K562 (cell line): ENCODE data around the gene PHF19. TPM values are rescaled to one million over a fixed set of nuclear protein-coding genes. Genes with fewer than 3 reads are reported as not detected.

ENCODE experiments used
- ATAC-seq: fragments of 200-7000 bp; cut with Tn5 transposase; 3 replicates; pipeline ENCODE4 v1.9.1; 2020; ENCODE audit warnings: moderate library complexity
- BruUV-seq: library from RNA; stranded (reverse); fragments of 400-500 nt; replicated peaks from 2 replicates; lab custom pipeline; 2021; lab: Mats Ljungman, UMichigan
- CTCF ChIA-PET: fragments of 300-600 bp; formaldehyde crosslinking; extraction: SDS; loops from one replicate; lab custom pipeline; 2021; ENCODE audit warnings: low intra/inter-chr PET ratio; lab: Yijun Ruan, JAX
- POLR2A ChIA-PET: fragments of 300-600, 350-650 bp; sonication (Branson Sonifier 250); formaldehyde crosslinking; extraction: SDS; loops from one replicate; lab custom pipeline; 2021; ENCODE audit warnings: antibody characterized with exemption, inconsistent platforms; lab: Yijun Ruan, JAX
- DNase-seq, 4 experiments: peaks; one replicate each; pipeline versions ENCODE4 v3.0.0 to v3.0.0-alpha.2; 2011 to 2018; ENCODE audit warnings: low spot score in 3 of 4, mixed read lengths in 3 of 4; ENCODE audit errors: extremely low read depth in 1 of 4
- FAIRE-seq: peaks from 2 replicates; lab custom pipeline; 2011; peaks lifted over from hg19 to GRCh38; lab: Jason Lieb, UNC
- H2AFZ ChIP-seq: 2 replicates; pipeline ENCODE4 v1.6.0; 2011; ENCODE audit warnings: low read depth, low read length, control low read depth, inconsistent platforms
- H3K27ac ChIP-seq: fragments of 200-600 bp; 3 replicates; pipeline ENCODE4 v1.8.0; 2011; ENCODE audit warnings: low read depth, mild to moderate bottlenecking, control low read depth, inconsistent platforms, low read length, moderate library complexity, mixed read lengths; ENCODE audit errors: extremely low read depth
- H3K27me3 ChIP-seq, 2 experiments: fragments of 300-600 bp in 1 of 2; 2 replicates in 1 of 2; 3 replicates in 1 of 2; pipeline versions ENCODE4 v1.6.0 to v1.8.0; 2011; ENCODE audit warnings: inconsistent platforms in 2 of 2, low read length in 2 of 2, mild to moderate bottlenecking in 1 of 2, mixed read lengths in 1 of 2, moderate library complexity in 1 of 2; ENCODE audit not compliant: control insufficient read depth in 2 of 2, insufficient read depth in 2 of 2
- H3K36me3 ChIP-seq: fragments of 300-600 bp; 3 replicates; pipeline ENCODE4 v1.8.0; 2011; ENCODE audit warnings: mild to moderate bottlenecking, low read length, inconsistent platforms; ENCODE audit not compliant: control insufficient read depth, insufficient read depth
- H3K4me1 ChIP-seq, 2 experiments: fragments of 200-600 bp in 1 of 2; replicated peaks in 1 of 2; 2 replicates in 1 of 2; 3 replicates in 1 of 2; pipeline versions ENCODE4 v1.5.1 to v1.8.0; 2011; ENCODE audit warnings: inconsistent platforms in 2 of 2, low read length in 2 of 2, mild to moderate bottlenecking in 1 of 2, mixed read lengths in 1 of 2, moderate library complexity in 1 of 2; ENCODE audit not compliant: control insufficient read depth in 2 of 2, insufficient read depth in 2 of 2
- H3K4me2 ChIP-seq: 2 replicates; pipeline ENCODE4 v1.6.1; 2011; ENCODE audit warnings: low read length, control low read depth, inconsistent platforms, mixed read lengths; ENCODE audit not compliant: insufficient read depth
- H3K4me3 ChIP-seq: fragments of 200-600 bp; sonication (generic), shearing (Covaris generic); 2 replicates; pipeline ENCODE4 v1.5.1; 2016; ENCODE audit warnings: control low read depth, inconsistent platforms
- H3K79me2 ChIP-seq: fragments of 200-600 bp; 3 replicates; pipeline ENCODE4 v1.8.0; 2011; ENCODE audit warnings: low read length, inconsistent platforms; ENCODE audit not compliant: control insufficient read depth, insufficient read depth
- H3K9ac ChIP-seq, 2 experiments: 2 replicates each; pipeline versions ENCODE4 v1.6.0 to v1.6.1; 2011; ENCODE audit warnings: low read depth in 2 of 2, low read length in 2 of 2, control low read depth in 1 of 2, inconsistent platforms in 1 of 2, mild to moderate bottlenecking in 1 of 2, mixed read lengths in 1 of 2; ENCODE audit not compliant: insufficient read depth in 1 of 2
- H3K9me1 ChIP-seq: one replicate; pipeline ENCODE4 v1.6.0; 2011; ENCODE audit warnings: inconsistent platforms, mild to moderate bottlenecking, low read length, moderate library complexity; ENCODE audit not compliant: control insufficient read depth, insufficient read depth
- H3K9me3 ChIP-seq: replicated peaks from 2 replicates; pipeline ENCODE4 v1.5.1; 2011; ENCODE audit warnings: low read depth, low read length, inconsistent platforms; ENCODE audit not compliant: control insufficient read depth, insufficient read depth
- H4K20me1 ChIP-seq: replicated peaks from 2 replicates; pipeline ENCODE4 v1.6.1; 2011; ENCODE audit warnings: low read length, inconsistent platforms, mixed read lengths; ENCODE audit not compliant: control insufficient read depth, insufficient read depth
- ARID1B ChIP-seq: fragments of 450-650 bp; IDR thresholded peaks from 2 replicates; pipeline ENCODE4 v1.6.1; 2016; ENCODE audit warnings: antibody characterized with exemption, mild to moderate bottlenecking, inconsistent platforms
- CHD4 ChIP-seq: fragments of 200-600 bp; sonication (generic); IDR thresholded peaks from 3 replicates; pipeline ENCODE4 v1.6.1; 2012; ENCODE audit warnings: low read depth, mild to moderate bottlenecking, mixed read lengths, low read length, inconsistent platforms; ENCODE audit not compliant: insufficient read depth, insufficient replicate concordance, poor library complexity, severe bottlenecking
- MXI1 ChIP-seq: IDR thresholded peaks from 2 replicates; pipeline ENCODE4 v1.6.1; 2011; ENCODE audit warnings: low read depth, mild to moderate bottlenecking, improper control_type of control experiment, low read length
- NELFE ChIP-seq: IDR thresholded peaks from 2 replicates; pipeline ENCODE4 v1.6.1; 2011; ENCODE audit warnings: mild to moderate bottlenecking; ENCODE audit not compliant: insufficient read depth, insufficient read length
- PRPF4 ChIP-seq: fragments of 200-400 bp; formaldehyde crosslinking; IDR thresholded peaks from one replicate; pipeline ENCODE4 v1.6.1; 2017; ENCODE audit warnings: low read length, low read depth, mild to moderate bottlenecking; ENCODE audit not compliant: insufficient read depth, poor library complexity, severe bottlenecking
- RBBP5 ChIP-seq: fragments of 200-600 bp; sonication (generic); IDR thresholded peaks from 2 replicates; pipeline ENCODE4 v1.6.1; 2012; ENCODE audit warnings: borderline replicate concordance, mild to moderate bottlenecking, low read length, control low read depth, inconsistent platforms; ENCODE audit not compliant: insufficient read depth, poor library complexity, severe bottlenecking
- RBM25 ChIP-seq: fragments of 200-400 bp; formaldehyde crosslinking; IDR thresholded peaks from 2 replicates; pipeline ENCODE4 v1.6.1; 2018; ENCODE audit warnings: low read length, low read depth, moderate library complexity; ENCODE audit not compliant: severe bottlenecking
- STAT5B ChIP-seq: fragments of 250-450 bp; sonication (Bioruptor Pico); IDR thresholded peaks from 2 replicates; pipeline ENCODE4 v1.8.0; 2021; ENCODE audit warnings: mild to moderate bottlenecking, inconsistent platforms
- TBP ChIP-seq: optimal IDR thresholded peaks from 2 replicates; pipeline ENCODE3; 2011; ENCODE audit warnings: low read depth, low read length, improper control_type of control experiment
- ZFPM2 ChIP-seq: fragments of 250-450 bp; sonication (Bioruptor Pico); IDR thresholded peaks from 2 replicates; pipeline ENCODE4 v1.5.1; 2022; ENCODE audit warnings: mild to moderate bottlenecking
- ZNF239 ChIP-seq: fragments of 250-450 bp; sonication (Bioruptor Pico); IDR thresholded peaks from 2 replicates; pipeline ENCODE4 v1.4.0; 2020; ENCODE audit warnings: mild to moderate bottlenecking
- WGBS: fragments of 100-300 bp; shearing (Covaris generic); methylation state at CpG from one replicate; pipeline ENCODE4 v1.1.6; 2016; ENCODE audit warnings: low coverage, mixed read lengths; ENCODE audit not compliant: insufficient coverage; ENCODE audit errors: missing lambda C conversion rate; 5-methylcytosine and 5-hydroxymethylcytosine counted together
- in situ Hi-C: fragments of 300-500 bp; cut with MboI; formaldehyde crosslinking; loops from 4 replicates; pipeline ENCODE4 v1.15.0; 2018; ENCODE audit warnings: inconsistent platforms, mixed read lengths
- intact Hi-C: fragments of 100-400 bp; cut with micrococcal nuclease; formaldehyde crosslinking; loops from 2 replicates; pipeline ENCODE4 v1.14.2; 2022
- polyA plus RNA-seq, 8 experiments: library from polyadenylated mRNA; depleted of rRNA in 4 of 8; stranded (reverse) in 5 of 8; unstranded in 3 of 8; fragments of >200 nt; fragmentation: Nextera tagmentation in 2 of 8; fragmentation: Illumina TruSeq in 1 of 8; extraction: Ambion mirVana in 2 of 8; extraction: Trizol in 1 of 8; gene quantifications; 2 replicates each; pipeline versions ENCODE4 v1.2.1 to v1.2.3, GENCODE V29; 2011 to 2014; ENCODE audit warnings: inconsistent platforms in 1 of 8, missing spikeins in 1 of 8
- total RNA-seq, 7 experiments: library from RNA; depleted of rRNA in 6 of 7; stranded (reverse); fragments of >200 nt in 6 of 7; fragmentation: Illumina TruSeq in 2 of 7; extraction: Trizol in 2 of 7; gene quantifications; 2 replicates each; pipeline versions ENCODE4 v1.2.1 to v1.2.3, GENCODE V29; 2011 to 2021; ENCODE audit warnings: low replicate concordance in 1 of 7
- TF ChIP-seq, protein P1 (sequence below): sonication (generic); formaldehyde crosslinking; IDR thresholded peaks from 2 replicates; pipeline ENCODE4 v1.8.1; 2023; ENCODE audit warnings: mild to moderate bottlenecking, missing genetic modification reagents, moderate library complexity
- TF ChIP-seq, protein P2 (sequence below): fragments of 250-450 bp; sonication (Bioruptor Pico); IDR thresholded peaks from 2 replicates; pipeline ENCODE4 v1.5.1; 2021; ENCODE audit warnings: mild to moderate bottlenecking
- TF ChIP-seq, protein P3 (sequence below): sonication (generic); formaldehyde crosslinking; IDR thresholded peaks from 2 replicates; pipeline ENCODE4 v1.8.0; 2023; ENCODE audit warnings: mild to moderate bottlenecking, missing genetic modification reagents
- TF ChIP-seq, protein P4 (sequence below): fragments of 250-450 bp; sonication (Bioruptor Pico); IDR thresholded peaks from 2 replicates; pipeline ENCODE4 v1.9.0; 2021; ENCODE audit warnings: mild to moderate bottlenecking

PHF19 gene
- total and polyA plus RNA-seq, 9 of the 15 experiments (the other 6 are each of a cell fraction or from before 2014, with no cell fraction given) = 95.8 to 403 (median 255) TPM

DNA sequence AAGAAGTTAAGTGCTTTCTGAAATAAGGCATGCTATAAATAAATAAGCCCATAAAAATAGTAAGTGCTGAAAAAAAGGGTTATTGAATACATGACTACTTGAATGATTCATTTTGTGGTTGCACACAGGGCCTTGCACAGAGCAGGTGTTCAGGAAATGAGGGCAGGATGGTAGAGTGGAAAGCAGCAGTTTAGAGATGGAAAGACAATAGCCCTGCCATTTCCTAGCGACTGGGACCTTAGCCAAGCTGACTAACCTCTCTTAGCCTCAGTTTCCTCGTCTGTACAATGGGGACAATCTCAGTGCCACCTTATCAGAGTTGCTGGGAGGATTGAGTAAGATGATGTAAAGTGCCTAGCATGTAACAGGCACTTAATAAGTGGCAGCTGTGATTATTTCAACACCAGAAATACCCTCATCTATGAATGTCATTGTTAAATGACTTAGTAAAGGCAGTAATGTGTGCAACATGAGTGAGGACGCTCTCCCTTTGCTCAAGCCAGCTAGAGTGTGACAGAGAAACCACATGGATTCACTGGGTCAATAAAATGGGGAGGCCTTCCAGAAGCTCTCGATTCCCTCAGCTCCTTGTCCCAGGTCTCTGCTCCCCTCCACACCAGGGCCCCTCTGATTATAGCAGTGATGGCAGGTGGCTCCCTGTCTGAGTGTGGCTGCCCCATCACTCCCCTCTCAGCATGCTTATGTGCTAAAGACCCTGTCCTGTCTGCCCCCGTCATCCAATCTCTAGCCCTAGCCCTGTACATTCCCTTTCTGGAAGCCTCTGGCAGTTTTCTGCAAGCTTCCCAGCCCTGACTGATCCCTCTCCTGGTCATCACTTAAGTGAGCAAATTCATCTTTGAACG, 16.0 kb upstream of the PHF19 start:
- ATAC-seq (no peak), FAIRE-seq (no peak), DNase-seq (peak in 3 of 4 experiments; percentile 24 to 33 (median 31))
- Histone ChIP-seq H3K9me1 (no peaks in the 10 kb centered on the region), H3K4me1 (peaks cover 41 to 57% of the 10 kb centered on the region in 2 experiments), H3K9ac (peak overlapping the region in 1 of 2 experiments; percentile 2; a peak in 1 of 4 replicates), H3K27me3 (no peaks in the 10 kb centered on the region), H2AFZ (peak overlapping the region; percentile 37), H3K4me2 (no peak overlapping the region), H3K9me3 (no peaks in the 10 kb centered on the region), H3K79me2 (no peaks in the 10 kb centered on the region), H3K27ac (peak overlapping the region; percentile 10; the same call in 1 of the 3 replicates), H4K20me1 (no peaks in the 10 kb centered on the region), H3K4me3 (no peak overlapping the region), H3K36me3 (no peaks in the 10 kb centered on the region)
- intact Hi-C loops (no loop called here), in situ Hi-C loops (no loop called here)
- WGBS = 48% methylated on average over 6 of the region's 6 CpGs
- ChIA-PET POLR2A (interaction anchor here (0.6 to 22.9 kb wide), 5 partner anchors 9 to 49 kb away, joined by 3 to 464 read pairs (median 13); partner anchors contain the start of gene PHF19), CTCF (no interaction called here)
- BruUV-seq = no TSS peak
- TF ChIP-seq, protein P1, sequence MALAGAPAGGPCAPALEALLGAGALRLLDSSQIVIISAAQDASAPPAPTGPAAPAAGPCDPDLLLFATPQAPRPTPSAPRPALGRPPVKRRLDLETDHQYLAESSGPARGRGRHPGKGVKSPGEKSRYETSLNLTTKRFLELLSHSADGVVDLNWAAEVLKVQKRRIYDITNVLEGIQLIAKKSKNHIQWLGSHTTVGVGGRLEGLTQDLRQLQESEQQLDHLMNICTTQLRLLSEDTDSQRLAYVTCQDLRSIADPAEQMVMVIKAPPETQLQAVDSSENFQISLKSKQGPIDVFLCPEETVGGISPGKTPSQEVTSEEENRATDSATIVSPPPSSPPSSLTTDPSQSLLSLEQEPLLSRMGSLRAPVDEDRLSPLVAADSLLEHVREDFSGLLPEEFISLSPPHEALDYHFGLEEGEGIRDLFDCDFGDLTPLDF (CRISPR knock-in tag) = peak; percentile 53; the same call in 1 of the 2 replicates
- TF ChIP-seq ZFPM2 (CRISPR knock-in tag) (0 out of 2 replicates have a peak, but pooled peaks have one; percentile 1), STAT5B (CRISPR knock-in tag) (no peak), NELFE (no peak), TBP (no peak), RBM25 (peak; percentile 99), PRPF4 (no peak), MXI1 (0 out of 2 replicates have a peak, but pooled peaks have one; percentile 19), RBBP5 (peak; percentile 16), ARID1B (no peak), CHD4 (peak; percentile 98), ZNF239 (no peak)
- TF ChIP-seq, protein P2, sequence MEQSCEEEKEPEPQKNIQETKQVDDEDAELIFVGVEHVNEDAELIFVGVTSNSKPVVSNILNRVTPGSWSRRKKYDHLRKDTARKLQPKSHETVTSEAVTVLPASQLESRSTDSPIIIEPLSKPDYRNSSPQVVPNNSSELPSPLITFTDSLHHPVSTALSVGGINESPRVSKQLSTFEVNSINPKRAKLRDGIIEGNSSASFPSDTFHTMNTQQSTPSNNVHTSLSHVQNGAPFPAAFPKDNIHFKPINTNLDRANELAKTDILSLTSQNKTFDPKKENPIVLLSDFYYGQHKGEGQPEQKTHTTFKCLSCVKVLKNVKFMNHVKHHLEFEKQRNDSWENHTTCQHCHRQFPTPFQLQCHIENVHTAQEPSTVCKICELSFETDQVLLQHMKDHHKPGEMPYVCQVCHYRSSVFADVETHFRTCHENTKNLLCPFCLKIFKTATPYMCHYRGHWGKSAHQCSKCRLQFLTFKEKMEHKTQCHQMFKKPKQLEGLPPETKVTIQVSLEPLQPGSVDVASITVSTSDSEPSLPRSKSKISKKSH (CRISPR knock-in tag) = no peak
- TF ChIP-seq, protein P3, sequence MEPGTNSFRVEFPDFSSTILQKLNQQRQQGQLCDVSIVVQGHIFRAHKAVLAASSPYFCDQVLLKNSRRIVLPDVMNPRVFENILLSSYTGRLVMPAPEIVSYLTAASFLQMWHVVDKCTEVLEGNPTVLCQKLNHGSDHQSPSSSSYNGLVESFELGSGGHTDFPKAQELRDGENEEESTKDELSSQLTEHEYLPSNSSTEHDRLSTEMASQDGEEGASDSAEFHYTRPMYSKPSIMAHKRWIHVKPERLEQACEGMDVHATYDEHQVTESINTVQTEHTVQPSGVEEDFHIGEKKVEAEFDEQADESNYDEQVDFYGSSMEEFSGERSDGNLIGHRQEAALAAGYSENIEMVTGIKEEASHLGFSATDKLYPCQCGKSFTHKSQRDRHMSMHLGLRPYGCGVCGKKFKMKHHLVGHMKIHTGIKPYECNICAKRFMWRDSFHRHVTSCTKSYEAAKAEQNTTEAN (CRISPR knock-in tag) = no peak
- TF ChIP-seq, protein P4, sequence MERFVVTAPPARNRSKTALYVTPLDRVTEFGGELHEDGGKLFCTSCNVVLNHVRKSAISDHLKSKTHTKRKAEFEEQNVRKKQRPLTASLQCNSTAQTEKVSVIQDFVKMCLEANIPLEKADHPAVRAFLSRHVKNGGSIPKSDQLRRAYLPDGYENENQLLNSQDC = no peak
